Retinal pigment epithelial cell (primary cell): ENCODE measurements around the gene SRRM3.

Source experiments
- DNase-seq: peaks from one replicate; pipeline ENCODE4 v3.0.0-alpha.2; 2010; ENCODE audit warnings: low read depth
- H3K4me3 ChIP-seq: 2 replicates; pipeline ENCODE4 v1.5.1; 2011; ENCODE audit warnings: mild to moderate bottlenecking, low read length, control low read depth, moderate library complexity
- CTCF ChIP-seq: conservative IDR thresholded peaks from 2 replicates; pipeline ENCODE4 v1.5.1; 2011; ENCODE audit warnings: low read depth, low read length, control low read depth, inconsistent platforms

SRRM3 gene

GRCh38 chr7:76252021-76252420, 50.3 kb downstream of the SRRM3 start:
- H3K4me3 ChIP-seq, result no peak overlapping the region
- DNase-seq, result no peak
- no peak for TF ChIP-seq CTCF

- no peak for TF ChIP-seq CTCF
- DNase-seq, result no peak
- no peak overlapping the region for H3K4me3 ChIP-seq
Measured at GRCh38 chr7:76254781-76255180, 53.1 kb downstream of the SRRM3 start.

- TF ChIP-seq CTCF, result no peak
- no peak for DNase-seq
- no peak overlapping the region for H3K4me3 ChIP-seq
Measured at GRCh38 chr7:76257973-76258372, 56.3 kb downstream of the SRRM3 start.

GRCh38 chr7:76259124-76260093, 57.7 kb downstream of the SRRM3 start:
- no peak for DNase-seq
- no peak overlapping the region for H3K4me3 ChIP-seq
- no peak for TF ChIP-seq CTCF

GRCh38 chr7:76260171-76260703, 58.5 kb downstream of the SRRM3 start:
- no peak for TF ChIP-seq CTCF
- DNase-seq, result no peak
- H3K4me3 ChIP-seq, result peak overlapping the region; percentile 12

GRCh38 chr7:76261329-76261728, 59.6 kb downstream of the SRRM3 start:
- no peak for TF ChIP-seq CTCF
- H3K4me3 ChIP-seq, result no peak overlapping the region
- DNase-seq, result no peak

- no peak overlapping the region for H3K4me3 ChIP-seq
Measured at GRCh38 chr7:76261931-76262330, 60.2 kb downstream of the SRRM3 start.

More at GRCh38 chr7:76261931-76262330, 60.2 kb downstream of the SRRM3 start:
- no peak for DNase-seq
- TF ChIP-seq CTCF, result no peak
